Stimulated activated CD8-positive, alpha-beta memory T cell treated with anti-CD3 and anti-CD28 coated beads, Interleukin-7, amount 100 ng/mL, for 1 hour (primary cell): ENCODE data around the gene CTCFL.
"Not testable (repeated sequence)": the region's sequence is repeated elsewhere in the genome, so short reads cannot be mapped to it uniquely, and the experiment has no call there.

Experiments
- DNase-seq, 2 donors: peaks; one replicate each; pipeline ENCODE4 v3.0.0-alpha.2; 2020; ENCODE audit warnings: low read depth in 2 of 2

Gene CTCFL

DNA sequence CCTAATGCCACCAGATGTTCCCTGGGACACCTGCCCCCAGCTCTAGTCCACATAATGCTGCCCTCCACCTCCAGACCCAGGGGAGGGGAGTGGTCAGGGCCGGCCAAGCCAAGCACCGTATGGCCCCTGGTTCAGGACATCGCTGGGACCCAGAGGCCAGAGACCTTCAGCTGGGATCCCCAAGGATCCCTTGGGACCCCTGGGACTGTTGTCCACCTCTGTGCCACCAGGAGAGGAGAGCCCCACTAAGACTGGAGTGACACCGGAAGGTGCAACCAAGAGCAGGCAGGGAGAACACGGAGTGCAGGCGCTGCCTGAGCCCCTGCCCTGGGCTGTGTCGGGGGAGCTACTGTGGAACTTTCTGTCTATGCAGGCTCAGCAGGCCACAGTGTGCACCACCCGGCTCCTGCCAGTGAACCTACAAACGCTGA is 43.6 kb downstream of the CTCFL start:
- no peak for DNase-seq

- no peak for DNase-seq
Measured at GRCh38 chr20:57480444-57481160, 44.3 kb downstream of the CTCFL start.

DNA sequence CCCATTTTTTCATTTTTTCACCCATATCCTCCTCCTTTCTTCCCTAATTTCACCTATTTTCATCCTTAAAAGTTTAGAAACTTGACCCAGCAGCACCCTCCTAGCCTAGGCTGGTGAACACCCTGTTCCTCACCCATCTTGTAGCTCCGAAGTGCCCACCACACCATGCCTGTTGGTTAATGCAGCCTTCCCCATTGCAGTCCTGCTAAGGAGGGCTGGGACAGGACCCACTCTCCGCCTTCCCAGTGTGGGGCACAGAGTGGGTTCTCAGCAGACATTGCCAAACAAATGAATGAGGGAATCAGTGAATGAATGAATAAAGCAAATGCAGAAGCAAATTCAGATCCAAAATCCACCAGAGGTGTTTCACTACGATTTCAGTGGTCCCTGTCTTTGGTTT is 45.7 kb downstream of the CTCFL start:
- DNase-seq: no peak

DNA sequence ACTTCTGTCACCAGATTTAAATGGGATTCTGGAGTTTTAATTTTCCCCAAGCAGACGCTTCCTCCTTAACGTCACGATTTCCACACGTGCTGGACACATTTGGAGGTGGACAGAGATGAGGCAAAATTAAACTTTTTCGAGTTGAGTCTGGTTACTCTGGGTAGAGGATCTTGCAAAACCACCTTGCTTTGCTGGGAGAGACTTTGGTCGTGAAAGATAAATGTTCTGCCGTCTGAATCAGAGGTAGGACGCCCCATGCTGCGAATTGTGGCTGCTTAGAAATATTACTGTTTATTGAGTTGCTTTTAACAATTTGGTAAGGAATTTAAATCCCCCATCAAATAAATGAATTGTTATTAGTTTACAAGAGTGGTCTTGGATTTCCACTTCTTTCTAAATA is 46.8 kb downstream of the CTCFL start:
- DNase-seq: no peak

DNA sequence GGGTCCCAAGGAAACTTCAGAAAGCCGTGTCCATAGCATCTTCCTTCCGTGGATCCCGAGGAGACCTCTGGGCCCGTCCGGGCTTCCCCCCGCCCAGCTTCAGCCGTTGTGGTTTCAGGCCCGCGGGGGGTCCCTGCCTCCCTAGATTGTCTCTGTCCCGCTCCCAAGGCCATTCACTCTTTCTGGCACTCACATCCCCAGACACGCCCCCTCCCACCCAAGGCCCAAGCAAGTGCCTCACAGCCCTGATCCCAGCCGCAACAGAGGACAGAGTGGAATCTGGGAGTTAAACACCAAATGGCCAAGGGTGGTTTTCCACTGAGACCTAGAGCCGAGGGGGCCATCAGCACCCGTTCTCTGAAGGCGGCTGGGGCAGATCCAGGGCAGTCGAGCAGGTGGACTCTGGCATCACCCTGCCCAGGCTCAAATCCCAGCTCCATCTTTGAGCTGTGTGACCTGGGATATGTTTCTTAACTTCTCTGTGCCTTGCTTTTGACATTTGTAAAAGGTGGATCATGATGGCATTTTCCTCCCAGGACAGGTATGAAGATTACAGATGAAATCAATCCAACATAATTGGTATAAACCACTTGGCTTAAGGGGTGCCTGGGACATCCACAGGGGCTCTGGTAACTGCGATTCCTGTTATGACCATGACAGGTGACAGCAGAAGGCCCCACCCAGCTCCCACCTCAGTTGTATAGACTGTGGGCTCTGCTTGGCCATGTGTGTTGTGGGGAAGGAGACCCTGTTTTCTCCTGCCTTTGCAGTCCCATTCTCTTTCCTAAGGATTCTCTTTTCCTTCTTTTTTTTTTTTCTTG is 48.1 kb downstream of the CTCFL start:
- no peak for DNase-seq

DNA sequence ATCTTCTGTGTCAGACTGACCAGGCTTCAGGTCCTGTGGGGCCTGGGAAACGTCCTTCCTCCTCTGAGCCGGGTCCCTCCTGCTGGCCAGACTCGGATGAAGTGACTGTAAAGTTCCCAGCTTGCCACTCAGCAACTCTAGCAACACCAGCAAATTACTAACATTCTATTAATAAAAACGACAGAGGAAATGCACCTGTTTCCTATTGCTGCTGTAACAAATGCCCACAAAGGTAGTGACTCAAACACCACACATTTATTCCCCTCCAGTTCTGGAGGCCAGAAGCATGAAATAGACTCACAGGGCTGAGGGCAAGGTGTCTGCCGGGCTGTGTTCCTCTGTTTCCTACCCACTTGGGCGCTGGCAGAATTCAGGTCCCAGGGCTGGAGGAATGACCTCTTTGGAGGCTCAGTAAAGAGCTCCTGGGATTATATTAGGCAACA is 48.8 kb downstream of the CTCFL start:
- DNase-seq: no peak

DNA sequence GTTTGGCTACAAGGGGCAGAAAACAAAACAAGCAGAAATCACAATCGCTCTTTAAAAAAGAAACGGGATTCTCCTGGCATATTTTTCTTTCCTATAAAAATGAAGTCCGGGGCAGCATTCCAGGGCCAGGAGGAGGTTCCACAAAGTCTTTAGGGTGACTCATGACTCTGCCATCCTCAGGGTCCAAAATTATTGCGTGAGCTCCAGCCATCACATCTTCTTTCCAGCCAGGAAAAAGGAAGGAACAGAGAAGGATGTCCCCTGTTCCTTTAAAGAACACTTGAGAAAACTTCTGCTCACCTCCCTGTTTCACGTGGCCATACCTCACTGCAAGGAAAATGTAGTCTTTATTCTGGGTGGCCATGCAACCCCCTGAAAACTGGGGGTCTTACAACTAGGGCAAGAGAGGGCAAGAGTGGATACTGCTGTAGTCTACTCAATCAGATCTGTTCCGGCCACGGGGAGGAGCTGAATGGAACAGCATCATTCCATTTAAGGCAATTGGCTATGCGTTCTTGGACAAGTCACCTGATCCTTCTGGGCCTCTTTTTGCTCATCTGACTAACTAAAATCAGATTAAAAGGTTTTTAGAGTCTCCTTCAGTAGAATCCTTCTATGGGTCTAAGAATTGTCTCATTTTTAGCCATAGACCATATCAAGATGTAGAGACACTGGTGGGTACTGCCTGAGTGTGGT is 49.4 kb downstream of the CTCFL start:
- no peak for DNase-seq

GRCh38 chr20:57474816-57475215 is 50.1 kb downstream of the CTCFL start:
- DNase-seq: no peak

DNA sequence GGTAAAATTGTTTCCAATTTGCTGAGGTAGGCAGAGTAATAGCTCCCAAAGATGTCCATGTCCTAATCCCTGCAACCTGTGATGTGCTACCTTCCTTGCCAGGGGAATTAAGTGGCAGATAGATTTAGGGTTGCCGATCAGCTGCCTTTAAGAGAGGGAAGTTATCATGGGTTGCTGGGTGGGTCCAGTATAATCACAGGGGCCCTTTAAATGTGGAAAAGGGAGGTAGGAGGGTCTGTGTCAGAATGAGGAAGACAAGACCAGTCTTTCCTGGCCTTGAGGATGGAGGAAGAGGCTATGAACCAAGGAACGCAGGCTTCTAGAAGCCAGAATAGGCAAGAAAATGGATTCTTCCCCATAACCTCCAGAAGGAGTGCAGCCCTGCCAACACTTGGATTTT is 50.7 kb downstream of the CTCFL start:
- DNase-seq: no peak

DNA sequence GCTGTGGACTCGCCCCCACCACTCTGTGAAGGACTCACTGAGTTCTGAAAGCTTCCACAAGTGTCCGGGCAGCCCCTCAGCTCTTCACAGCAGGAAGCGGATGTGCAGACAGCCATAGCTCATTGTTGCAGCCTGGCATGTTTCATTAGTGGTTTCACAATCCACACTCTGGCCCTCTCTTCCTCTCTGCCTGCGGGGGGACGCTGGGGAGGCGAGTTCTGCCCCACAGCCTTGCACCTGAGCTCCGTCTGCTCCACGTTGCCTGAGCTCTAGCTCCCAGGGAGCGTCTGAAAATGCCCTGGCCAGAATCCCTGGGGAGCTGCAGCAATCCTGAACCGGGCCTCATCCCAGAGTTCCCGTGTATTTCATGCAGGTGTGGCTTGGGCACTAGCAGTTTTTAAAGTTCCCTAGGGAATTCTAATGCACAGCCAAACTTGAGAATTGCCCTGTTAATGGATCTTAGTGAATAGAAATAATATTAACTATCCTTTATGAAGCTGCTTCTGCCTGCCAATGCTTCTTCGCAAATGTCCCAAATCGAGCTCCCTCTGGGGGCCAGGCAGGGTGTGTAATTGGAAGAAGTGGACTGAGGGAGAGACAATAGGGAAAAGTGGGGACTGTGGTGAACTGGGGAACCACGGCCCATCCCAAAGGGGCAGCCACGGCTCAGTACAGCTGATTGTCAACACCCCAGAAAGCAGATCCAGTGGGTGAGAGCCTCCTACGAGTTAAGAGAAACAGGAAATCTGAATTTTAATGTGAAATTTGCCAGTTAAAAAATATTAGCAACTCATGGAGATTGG is 51.5 kb downstream of the CTCFL start:
- no peak for DNase-seq

GRCh38 chr20:57472474-57472873 is 52.5 kb downstream of the CTCFL start:
- not testable (repeated sequence) for DNase-seq

DNA sequence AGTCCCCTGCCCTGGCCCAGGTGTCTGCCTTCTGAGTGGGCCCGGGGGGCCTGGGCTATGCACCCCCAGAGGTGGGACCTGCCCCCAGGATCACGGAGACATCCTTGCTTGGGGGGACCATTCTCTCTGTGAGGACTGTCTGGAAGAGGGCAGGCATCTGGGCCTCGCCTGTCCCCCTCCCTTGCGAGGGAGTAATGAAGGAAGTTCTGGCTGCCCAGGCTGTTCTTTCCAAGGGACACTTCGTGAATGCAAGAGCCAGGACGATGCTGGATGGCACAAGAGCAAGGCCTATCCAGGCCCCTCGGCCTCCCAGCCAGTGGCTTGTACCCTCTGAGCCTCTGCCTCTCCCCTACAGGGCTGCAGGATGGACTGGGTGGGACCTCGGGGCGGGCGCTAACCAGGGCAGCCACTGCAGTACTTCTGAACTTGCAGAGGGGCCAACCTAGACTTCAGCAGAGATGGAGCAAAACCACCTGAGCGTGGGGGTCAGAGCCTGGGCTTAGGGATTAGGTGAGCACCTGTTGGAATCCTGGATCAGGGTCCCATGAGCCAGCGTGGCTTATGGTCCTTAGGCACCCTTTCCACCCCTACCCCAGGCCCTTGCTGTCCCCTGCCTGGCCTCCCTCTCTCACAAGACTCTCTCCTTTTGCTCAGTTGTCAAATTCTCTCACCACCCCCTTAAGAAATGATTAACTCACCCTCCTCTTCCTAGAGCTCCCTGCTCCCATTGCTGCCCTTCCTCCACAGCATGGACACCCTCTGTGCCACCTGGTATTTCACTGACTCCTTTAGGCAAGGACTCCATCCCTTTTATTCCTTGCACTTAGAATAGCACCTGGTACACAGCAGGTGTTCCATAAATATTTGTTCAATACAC is 53.2 kb downstream of the CTCFL start:
- DNase-seq: no peak

DNA sequence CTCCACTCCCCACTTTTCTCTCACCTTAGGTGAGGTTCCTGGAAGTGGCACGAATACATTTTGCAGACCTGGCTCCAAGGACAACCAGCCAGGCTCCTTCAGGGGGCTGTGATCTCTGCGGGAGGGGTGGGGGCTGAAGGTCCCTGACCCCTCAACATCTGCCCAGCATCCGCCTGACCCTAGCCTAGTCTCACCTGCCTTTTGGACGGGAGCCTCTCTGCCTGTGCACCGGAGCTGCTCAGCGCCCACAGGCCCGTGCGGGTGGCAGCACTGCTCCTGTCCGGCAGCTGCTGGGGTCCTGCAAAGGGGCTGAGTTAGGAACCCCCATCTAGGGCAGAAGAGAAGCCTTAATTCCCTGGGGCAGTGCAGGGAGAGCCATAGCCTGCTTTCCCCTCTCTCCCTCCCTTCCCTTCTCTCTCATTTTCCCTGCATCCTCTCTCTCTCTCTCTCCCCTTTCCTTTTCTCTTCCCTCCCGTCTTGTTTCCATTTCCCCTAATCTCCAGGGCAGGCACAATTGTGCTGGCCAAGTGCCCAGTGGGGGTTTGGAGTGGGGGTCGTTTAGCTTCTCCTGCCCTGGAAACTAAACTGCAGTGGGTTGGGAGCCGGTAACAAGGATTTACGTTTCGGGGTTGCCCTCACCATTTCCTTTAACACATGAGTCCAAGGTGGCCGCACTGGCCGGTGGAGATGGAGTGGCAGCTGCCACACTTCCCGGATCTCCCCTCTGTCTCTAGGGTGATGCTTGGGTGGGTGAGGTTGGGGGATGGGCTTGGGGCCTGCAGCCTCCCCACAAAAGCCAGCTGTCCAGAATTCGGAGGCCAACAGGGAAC is 54.1 kb downstream of the CTCFL start:
- no peak for DNase-seq

DNA sequence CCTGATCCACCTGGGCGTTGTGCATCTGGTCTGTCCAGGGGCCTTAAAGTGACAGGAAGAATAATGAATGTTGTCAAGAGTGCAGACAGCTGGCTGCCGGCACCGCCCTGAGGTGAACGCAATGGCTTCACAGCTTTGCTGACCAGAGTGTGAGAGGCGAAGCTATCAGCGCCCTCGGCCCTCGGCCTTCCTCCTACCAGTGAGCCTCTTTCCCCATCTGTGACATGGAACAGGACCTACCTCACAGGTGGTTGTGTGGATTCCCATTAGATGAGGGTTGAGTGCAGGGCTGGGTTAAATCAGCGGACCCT is 54.8 kb downstream of the CTCFL start:
- no peak for DNase-seq

DNA sequence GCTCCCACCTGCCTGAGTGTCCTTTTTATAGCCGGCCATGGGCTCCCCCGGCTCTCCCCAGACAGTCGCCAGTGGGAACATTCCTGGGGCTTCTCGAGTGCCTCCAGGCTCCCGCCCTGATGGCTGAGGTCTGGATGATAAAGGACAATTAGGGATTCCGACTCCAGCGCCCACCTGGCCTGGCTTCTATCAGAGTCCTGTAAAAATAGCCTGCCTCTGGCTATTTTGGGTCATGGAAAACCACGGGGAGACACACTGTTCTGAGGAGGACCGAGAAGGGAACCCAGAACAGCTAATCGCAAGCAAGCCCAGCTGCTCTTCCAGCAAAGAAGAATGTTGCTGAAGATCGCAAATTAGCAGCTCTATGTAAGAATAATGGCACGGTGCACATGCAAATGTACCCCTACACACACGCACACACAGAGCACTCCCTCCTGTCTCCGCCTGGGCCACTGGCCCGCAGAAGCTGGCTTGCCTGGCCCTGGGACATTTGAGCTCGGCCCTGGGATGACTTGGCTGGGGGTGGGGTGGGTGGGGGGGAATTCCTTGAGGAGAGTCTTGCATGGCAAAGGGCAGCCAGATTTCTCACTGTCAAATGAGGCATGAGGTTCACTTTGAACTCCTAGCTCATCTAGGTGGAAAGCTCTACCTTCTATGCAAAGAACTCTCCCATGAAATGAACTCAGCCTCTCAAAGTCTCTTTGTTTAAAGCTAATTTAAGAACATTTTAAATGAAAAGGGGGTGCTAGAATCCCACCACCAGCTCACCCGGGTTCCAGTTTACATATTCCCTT is 55.3 kb downstream of the CTCFL start:
- no peak for DNase-seq

- DNase-seq: no peak
Measured at GRCh38 chr20:57468523-57469417, 56.2 kb downstream of the CTCFL start.

DNA sequence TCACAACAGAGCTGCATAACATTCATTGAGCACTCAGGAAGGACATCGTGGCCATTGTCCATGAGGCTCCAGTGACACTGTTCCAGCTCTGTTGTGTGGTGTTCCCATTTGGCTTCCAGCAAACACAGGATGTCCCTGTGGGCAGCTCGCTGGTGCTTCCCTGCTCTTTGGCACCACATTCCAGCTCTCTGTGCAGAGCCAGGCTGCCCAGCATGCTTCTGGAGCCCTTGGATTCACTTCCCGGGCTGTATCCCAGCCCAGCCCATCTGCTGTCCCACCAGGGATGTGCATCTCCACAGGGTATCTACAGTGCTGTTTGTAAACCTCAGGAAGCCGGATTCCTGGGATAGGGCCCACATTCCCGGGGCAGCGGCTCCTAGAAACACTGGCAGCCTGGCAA is 57.2 kb downstream of the CTCFL start:
- no peak for DNase-seq

- no peak for DNase-seq
Measured at GRCh38 chr20:57465943-57466342, 59.0 kb downstream of the CTCFL start.
